Uterus (tissue), 4 donors: Measurements from ENCODE around the gene C1S. TPM values are rescaled to one million over a fixed set of nuclear protein-coding genes. Genes with fewer than 3 reads are reported as not detected.
"Not testable (repeated sequence)": the region's sequence is repeated elsewhere in the genome, so short reads cannot be mapped to it uniquely, and the experiment has no call there.

ENCODE experiments used
- DNase-seq, 2 donors: peaks; one replicate each; pipeline ENCODE4 v3.0.0-alpha.2; 2019 to 2020
- H3K27ac ChIP-seq, 2 donors: fragments of 200-600 bp; sonication (generic); 1 replicate in 1 of 2; 2 replicates in 1 of 2; pipeline ENCODE4 v1.5.1; 2016 to 2018
- H3K27me3 ChIP-seq, 2 donors: fragments of 200-600 bp; sonication (generic); one replicate each; pipeline ENCODE4 v1.5.1; 2018 to 2019; ENCODE audit warnings: control low read depth in 1 of 2
- H3K36me3 ChIP-seq, 2 donors: fragments of 200-600 bp; sonication (generic); one replicate each; pipeline ENCODE4 v1.5.1; 2019; ENCODE audit warnings: control low read depth in 1 of 2
- H3K4me1 ChIP-seq, 2 donors: fragments of 200-600 bp; sonication (generic); one replicate each; pipeline ENCODE4 v1.5.1; 2018 to 2019; ENCODE audit warnings: control low read depth in 1 of 2
- H3K4me3 ChIP-seq, 2 donors: fragments of 200-600 bp; sonication (generic); 1 replicate in 1 of 2; 2 replicates in 1 of 2; pipeline ENCODE4 v1.5.1; 2018 to 2019; ENCODE audit warnings: mild to moderate bottlenecking in 1 of 2
- H3K9me3 ChIP-seq, 2 donors: fragments of 200-600 bp; sonication (generic); one replicate each; pipeline ENCODE4 v1.5.1; 2019; ENCODE audit warnings: control low read depth in 1 of 2
- CTCF ChIP-seq, 4 experiments: fragments of 200-600 bp in 2 of 4; fragments of 450-650 bp in 2 of 4; sonication (generic) in 2 of 4; IDR thresholded peaks; one replicate each; pipeline ENCODE4 v1.5.1; 2016 to 2019; ENCODE audit warnings: antibody characterized with exemption in 4 of 4, mild to moderate bottlenecking in 2 of 4, moderate library complexity in 1 of 4
- POLR2A ChIP-seq, 2 donors: fragments of 450-650 bp; IDR thresholded peaks; one replicate each; pipeline ENCODE4 v1.6.1; 2016; ENCODE audit warnings: antibody characterized with exemption in 2 of 2, mild to moderate bottlenecking in 1 of 2, moderate library complexity in 1 of 2
- intact Hi-C: fragments of 100-400 bp; cut with DNase I; formaldehyde crosslinking; loops from one replicate; pipeline ENCODE4 v1.15.1; 2023; ENCODE audit warnings: low total_unique reads
- total RNA-seq, 4 donors: library from RNA; depleted of rRNA in 3 of 4; stranded (reverse); fragments of >200 nt in 3 of 4; gene quantifications; one replicate each; pipeline versions ENCODE4 v1.1.0 to v1.2.4, GENCODE V29; 2014 to 2023
- donor health status: DM: yes; HTN: yes; CAD: no.

Gene C1S
- total RNA-seq, 4 donors from 2014 or later: 172 to 554 (median 468) TPM

GRCh38 chr12:7101047-7101693, 40.7 kb downstream of the C1S start:
- intact Hi-C loops: no loop called here
- DNase-seq: no peak

GRCh38 chr12:7101694-7102131, 41.2 kb downstream of the C1S start:
- Histone ChIP-seq H3K27ac (peak overlapping the region; percentile 3 to 27), H3K4me1 (no peaks in the 10 kb centered on the region), H3K4me3 (no peak overlapping the region), H3K9me3 (no peaks in the 10 kb centered on the region), H3K27me3 (no peaks in the 10 kb centered on the region), H3K36me3 (no peaks in the 10 kb centered on the region)
- intact Hi-C loops: no loop called here
- TF ChIP-seq POLR2A (IDR thresholded peaks at IDR 0.05): no peak
- no peak for TF ChIP-seq CTCF (IDR thresholded peaks at IDR 0.05)
- DNase-seq: no peak

More at GRCh38 chr12:7101047-7101693, 40.7 kb downstream of the C1S start:
- peak overlapping the region; percentile 27 to 46 for H3K27ac ChIP-seq
- H3K9me3 ChIP-seq: no peaks in the 10 kb centered on the region
- no peaks in the 10 kb centered on the region for H3K27me3 ChIP-seq
- no peaks in the 10 kb centered on the region for H3K4me1 ChIP-seq
- H3K36me3 ChIP-seq: no peaks in the 10 kb centered on the region
- no peak overlapping the region for H3K4me3 ChIP-seq
- no peak for TF ChIP-seq POLR2A (IDR thresholded peaks at IDR 0.05)
- TF ChIP-seq CTCF (IDR thresholded peaks at IDR 0.05): no peak

- no peaks in the 10 kb centered on the region for H3K4me1 ChIP-seq
- TF ChIP-seq CTCF (IDR thresholded peaks at IDR 0.05) (no peak), POLR2A (IDR thresholded peaks at IDR 0.05) (no peak)
- H3K4me3 ChIP-seq: no peak overlapping the region
- no peak for DNase-seq
- H3K27ac ChIP-seq: no peak overlapping the region
- H3K9me3 ChIP-seq: no peaks in the 10 kb centered on the region
- no peaks in the 10 kb centered on the region for H3K27me3 ChIP-seq
- H3K36me3 ChIP-seq: no peaks in the 10 kb centered on the region
- intact Hi-C loops: no loop called here
Observed at GRCh38 chr12:7102582-7102981, 42.1 kb downstream of the C1S start.

- Histone ChIP-seq H3K9me3 (no peaks in the 10 kb centered on the region), H3K27ac (no peak overlapping the region), H3K36me3 (no peaks in the 10 kb centered on the region), H3K27me3 (no peaks in the 10 kb centered on the region), H3K4me1 (peaks cover 0 to 3% of the 10 kb centered on the region in 2 donors), H3K4me3 (no peak overlapping the region)
- intact Hi-C loops: no loop called here
- TF ChIP-seq CTCF (IDR thresholded peaks at IDR 0.05): no peak
- TF ChIP-seq POLR2A (IDR thresholded peaks at IDR 0.05): no peak
- no peak for DNase-seq
Observed at GRCh38 chr12:7103837-7104584, 43.5 kb downstream of the C1S start.

GRCh38 chr12:7106082-7106481, 45.6 kb downstream of the C1S start:
- TF ChIP-seq POLR2A (IDR thresholded peaks at IDR 0.05): no peak
- no peak for TF ChIP-seq CTCF (IDR thresholded peaks at IDR 0.05)
- no peak for DNase-seq
- H3K27me3 ChIP-seq: no peaks in the 10 kb centered on the region
- no peak overlapping the region for H3K27ac ChIP-seq
- H3K4me1 ChIP-seq: peaks cover 0 to 3% of the 10 kb centered on the region in 2 donors
- H3K4me3 ChIP-seq: no peak overlapping the region
- no peaks in the 10 kb centered on the region for H3K9me3 ChIP-seq
- intact Hi-C loops: loop anchor here (5.0 kb wide), 1 partner anchor 44 kb away; the partner anchor contains the start of gene C1S
- no peaks in the 10 kb centered on the region for H3K36me3 ChIP-seq

- peak overlapping the region; percentile 53 to 98 for H3K27ac ChIP-seq
- intact Hi-C loops: loop anchor here (5.0 kb wide), 1 partner anchor 45 kb away; the partner anchor contains the start of gene C1S
- peak overlapping the region in 1 of 2 donors; percentile 10 for H3K4me3 ChIP-seq
Observed at GRCh38 chr12:7107181-7107580, 46.7 kb downstream of the C1S start.

More at GRCh38 chr12:7107181-7107580, 46.7 kb downstream of the C1S start:
- not testable (repeated sequence) for H3K4me1 ChIP-seq, H3K9me3 ChIP-seq, DNase-seq, H3K27me3 ChIP-seq, H3K36me3 ChIP-seq
